22Rv1 (cell line): Measurements from ENCODE around the gene IFNLR1.
"Not testable (repeated sequence)": the region's sequence is repeated elsewhere in the genome, so short reads cannot be mapped to it uniquely, and the experiment has no call there.

Experiments used
- H3K27ac ChIP-seq: fragments of 450-650 bp; 2 replicates; pipeline ENCODE4 v1.5.1; 2017
- ZFX ChIP-seq: fragments of 450-650 bp; IDR thresholded peaks from 2 replicates; pipeline ENCODE4 v1.6.1; 2017; ENCODE audit warnings: antibody characterized with exemption, borderline replicate concordance
- TF ChIP-seq, protein P1 (sequence below): fragments of 450-650 bp; IDR thresholded peaks from 2 replicates; pipeline ENCODE4 v1.5.1; 2017; ENCODE audit warnings: mild to moderate bottlenecking

Gene IFNLR1

DNA sequence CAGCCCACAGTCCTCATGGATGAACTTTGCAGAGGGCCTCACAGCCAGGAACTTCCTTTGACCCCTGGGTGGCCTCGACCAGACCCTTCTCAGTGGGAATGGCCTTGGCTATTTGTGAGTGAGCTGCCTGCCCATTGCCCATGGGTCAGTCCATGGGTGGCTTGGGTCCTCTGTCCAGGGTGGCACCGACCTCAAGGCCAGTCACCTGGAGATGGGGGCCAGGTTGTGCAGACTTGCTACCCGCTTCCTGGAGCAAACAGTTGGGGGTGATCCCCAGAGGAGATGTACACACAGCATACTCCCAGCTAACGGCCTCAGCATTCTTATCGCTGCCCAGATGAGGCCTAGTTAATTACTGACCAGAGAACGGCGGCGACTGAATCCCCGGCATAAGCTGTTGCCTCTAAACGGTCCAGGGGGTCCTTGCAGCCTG, 23.1 kb upstream of the IFNLR1 start:
- no peak overlapping the region for H3K27ac ChIP-seq
- TF ChIP-seq, protein P1, sequence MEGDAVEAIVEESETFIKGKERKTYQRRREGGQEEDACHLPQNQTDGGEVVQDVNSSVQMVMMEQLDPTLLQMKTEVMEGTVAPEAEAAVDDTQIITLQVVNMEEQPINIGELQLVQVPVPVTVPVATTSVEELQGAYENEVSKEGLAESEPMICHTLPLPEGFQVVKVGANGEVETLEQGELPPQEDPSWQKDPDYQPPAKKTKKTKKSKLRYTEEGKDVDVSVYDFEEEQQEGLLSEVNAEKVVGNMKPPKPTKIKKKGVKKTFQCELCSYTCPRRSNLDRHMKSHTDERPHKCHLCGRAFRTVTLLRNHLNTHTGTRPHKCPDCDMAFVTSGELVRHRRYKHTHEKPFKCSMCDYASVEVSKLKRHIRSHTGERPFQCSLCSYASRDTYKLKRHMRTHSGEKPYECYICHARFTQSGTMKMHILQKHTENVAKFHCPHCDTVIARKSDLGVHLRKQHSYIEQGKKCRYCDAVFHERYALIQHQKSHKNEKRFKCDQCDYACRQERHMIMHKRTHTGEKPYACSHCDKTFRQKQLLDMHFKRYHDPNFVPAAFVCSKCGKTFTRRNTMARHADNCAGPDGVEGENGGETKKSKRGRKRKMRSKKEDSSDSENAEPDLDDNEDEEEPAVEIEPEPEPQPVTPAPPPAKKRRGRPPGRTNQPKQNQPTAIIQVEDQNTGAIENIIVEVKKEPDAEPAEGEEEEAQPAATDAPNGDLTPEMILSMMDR, result no peak
- TF ChIP-seq ZFX, result no peak

DNA sequence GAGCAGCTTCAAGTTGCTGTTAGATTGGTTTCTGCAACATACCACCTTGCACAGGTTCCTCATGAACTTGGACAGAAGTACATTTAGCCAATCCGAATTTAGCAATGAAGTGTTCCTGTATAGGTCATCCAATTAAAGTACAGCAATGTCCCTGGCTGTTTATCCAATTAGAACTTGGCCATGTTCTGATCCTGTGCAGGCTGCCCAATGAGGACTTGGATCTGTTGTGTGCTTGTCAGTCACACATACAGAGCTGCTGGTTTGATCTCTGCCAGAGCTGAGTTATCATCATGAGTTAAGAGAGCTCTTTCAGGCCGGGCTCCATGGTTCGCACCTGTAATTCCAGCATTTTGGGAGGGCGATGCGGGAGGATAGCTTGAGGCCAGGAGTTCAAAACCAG, 22.0 kb upstream of the IFNLR1 start:
- H3K27ac ChIP-seq, result no peak overlapping the region
- TF ChIP-seq ZFX, result no peak
- TF ChIP-seq, protein P1, result no peak

DNA sequence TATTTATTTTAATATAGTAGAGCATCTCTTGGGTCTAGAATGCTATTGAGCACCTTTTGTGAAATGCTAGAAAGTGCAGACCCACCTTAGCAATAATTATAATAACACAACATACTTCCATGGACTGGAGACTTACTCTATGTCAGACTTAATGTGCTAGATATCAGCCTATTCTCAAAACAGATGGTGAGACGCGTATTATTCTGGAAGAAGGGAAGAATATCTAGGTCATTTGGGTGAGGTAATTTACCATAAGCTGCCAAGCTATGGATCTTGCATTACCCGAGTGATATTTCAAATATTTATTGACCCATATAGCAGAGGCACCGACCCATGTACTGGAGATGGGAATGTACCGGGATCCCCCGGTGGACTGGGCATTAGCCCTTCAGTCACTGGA, 20.6 kb upstream of the IFNLR1 start:
- TF ChIP-seq, protein P1, result no peak
- TF ChIP-seq ZFX, result no peak

DNA sequence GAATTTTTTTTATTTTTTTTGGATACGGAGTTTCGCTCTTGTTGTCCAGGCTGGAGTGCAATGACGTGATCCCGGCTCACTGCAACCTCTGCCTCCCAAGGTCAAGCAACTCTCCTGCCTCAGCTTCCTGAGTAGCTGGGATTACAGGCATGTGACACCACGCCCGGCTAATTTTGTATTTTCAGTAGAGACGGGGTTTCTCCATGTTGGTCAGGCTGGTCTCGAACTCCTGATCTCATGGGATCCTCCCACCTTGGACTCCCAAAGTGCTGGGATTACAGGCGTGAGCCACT, 20.3 kb upstream of the IFNLR1 start:
- H3K27ac ChIP-seq, result not testable (repeated sequence)

More for the DNA sequence above, 20.6 kb upstream of the IFNLR1 start:
- no peak overlapping the region for H3K27ac ChIP-seq

DNA sequence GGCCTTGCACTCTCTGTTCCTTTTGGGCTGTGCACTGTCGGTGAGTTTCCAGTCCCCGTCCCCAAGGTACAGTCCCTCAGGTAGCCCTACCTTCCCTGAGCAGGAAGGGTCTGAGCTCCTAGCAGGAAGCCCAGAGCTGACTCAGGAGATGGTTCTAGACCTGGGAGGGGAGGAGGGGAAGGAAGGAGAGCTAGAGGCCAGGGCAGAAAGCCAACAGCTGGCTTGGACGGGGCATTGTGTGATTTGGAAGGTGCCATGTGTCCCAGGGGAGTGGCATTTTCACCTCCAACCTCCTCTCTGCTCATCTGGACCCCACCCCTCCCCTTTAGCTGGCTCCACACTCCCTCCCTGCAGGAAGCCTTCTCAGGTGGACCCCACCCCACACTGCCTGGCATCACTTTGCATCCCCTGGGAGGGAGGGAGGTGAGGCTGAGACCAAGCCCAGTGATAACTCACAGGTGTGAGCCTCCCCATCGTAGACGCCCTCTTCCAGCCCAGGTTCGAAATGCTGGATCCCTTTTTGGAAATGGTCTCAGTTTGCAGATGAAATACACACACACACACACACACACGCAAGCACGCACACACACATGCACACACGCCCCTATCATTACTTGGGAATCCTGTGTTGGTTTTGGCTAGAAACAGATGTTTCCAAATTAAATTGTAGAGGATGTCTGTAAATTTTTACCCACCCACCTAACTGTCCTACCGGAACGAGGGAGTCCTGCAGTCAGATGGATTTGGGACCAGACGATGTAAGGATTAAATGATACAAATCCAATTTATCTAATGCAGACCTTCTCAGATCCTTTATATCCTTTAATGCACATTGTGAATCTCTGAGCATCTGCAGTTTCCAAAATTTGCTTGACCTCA, 19.7 kb upstream of the IFNLR1 start:
- H3K27ac ChIP-seq, result no peak overlapping the region
- no peak for TF ChIP-seq ZFX
- TF ChIP-seq, protein P1, result no peak

DNA sequence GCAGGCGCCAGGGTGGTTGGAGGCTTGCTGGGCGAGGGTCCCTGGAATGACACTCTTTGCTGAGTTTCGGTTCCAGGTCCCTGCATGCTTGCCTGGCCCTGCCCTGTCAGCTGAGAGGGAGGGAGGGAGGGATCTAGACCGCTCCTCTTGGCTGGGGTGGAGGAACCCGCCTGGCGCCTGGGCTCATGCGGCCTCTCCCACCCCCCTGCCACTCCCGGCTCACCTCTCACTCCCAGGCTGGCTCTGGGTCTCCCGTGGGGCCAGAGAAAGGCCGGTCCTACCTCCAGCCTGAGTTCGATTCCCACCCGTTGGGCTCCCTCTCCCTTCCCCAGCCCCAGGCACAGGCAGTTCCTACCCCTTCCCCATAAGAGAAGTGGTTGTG, 19.0 kb upstream of the IFNLR1 start:
- TF ChIP-seq, protein P1, result no peak
- H3K27ac ChIP-seq, result no peak overlapping the region

DNA sequence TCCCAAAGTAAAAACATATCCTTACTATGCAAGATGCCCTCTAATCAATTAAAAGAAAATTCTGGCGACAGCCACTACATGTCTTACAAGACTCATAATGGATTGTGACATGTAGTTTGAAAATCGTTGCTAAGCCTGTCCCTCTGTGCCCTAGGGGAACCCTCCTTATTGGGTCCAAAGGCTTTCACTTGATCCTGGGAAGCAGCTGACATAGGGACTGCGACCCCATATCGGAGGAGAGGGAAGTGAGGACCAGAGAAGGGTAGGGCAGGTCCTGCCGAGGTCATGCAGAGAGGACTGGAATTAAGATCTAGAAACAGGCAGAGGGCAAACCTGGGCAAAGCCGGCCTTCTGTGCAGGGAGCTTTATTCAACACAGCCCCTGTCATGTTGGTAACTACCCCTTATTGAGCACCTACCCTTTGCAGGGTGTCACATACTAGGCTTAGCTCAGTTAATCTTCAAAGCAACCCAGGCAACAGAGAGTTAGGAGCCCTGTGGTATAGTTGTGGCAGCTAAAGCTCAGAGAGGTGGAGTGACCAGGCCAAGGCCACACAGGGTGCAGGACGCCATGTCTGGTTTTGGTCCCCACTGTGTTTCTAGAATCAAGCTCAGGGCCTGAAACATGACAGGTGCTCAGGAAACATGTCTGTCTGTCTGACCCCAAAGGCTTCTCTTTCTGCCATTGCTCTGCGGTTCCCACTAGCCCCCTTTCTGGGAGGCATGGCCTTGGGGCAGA, 18.4 kb upstream of the IFNLR1 start:
- H3K27ac ChIP-seq, result no peak overlapping the region

More for the DNA sequence above, 18.4 kb upstream of the IFNLR1 start:
- TF ChIP-seq ZFX, result no peak
- TF ChIP-seq, protein P1, result no peak
